PC-3 (cell line): ENCODE data around the gene UCP2. TPM values are rescaled to one million over a fixed set of nuclear protein-coding genes. Genes with fewer than 3 reads are reported as not detected.

Experiments used
- ATAC-seq: fragments of 200-7000 bp; cut with Tn5 transposase; 2 replicates; pipeline ENCODE4 v1.9.1; 2020; ENCODE audit warnings: mild to moderate bottlenecking, moderate library complexity
- BruUV-seq: library from RNA; stranded (reverse); fragments of 400-500 nt; replicated peaks from 2 replicates; lab custom pipeline; 2021; lab: Mats Ljungman, UMichigan
- CTCF ChIA-PET: fragments of 300-600 bp; sonication (Branson Sonifier 250); formaldehyde crosslinking; loops from one replicate; lab custom pipeline; 2022; ENCODE audit warnings: antibody characterized with exemption; lab: Charles Lee
- POLR2A ChIA-PET: fragments of 300-600 bp; sonication (Branson Sonifier 250); formaldehyde crosslinking; loops from one replicate; lab custom pipeline; 2022; ENCODE audit warnings: antibody characterized with exemption; ENCODE audit not compliant: unreplicated experiment; lab: Charles Lee
- DNase-seq: peaks from one replicate; pipeline ENCODE4 v3.0.0-alpha.2; 2015
- H2AFZ ChIP-seq: fragments of 300-600 bp; sonication (generic); 2 replicates; pipeline ENCODE4 v1.6.0; 2016; ENCODE audit warnings: antibody characterized with exemption, low read length
- H3F3A ChIP-seq: fragments of 300-600 bp; sonication (generic); one replicate; pipeline ENCODE4 v1.6.0; 2017; ENCODE audit warnings: antibody characterized with exemption, low read length, control low read depth, mild to moderate bottlenecking; ENCODE audit not compliant: unreplicated experiment
- H3K27ac ChIP-seq: fragments of 300-600 bp; sonication (generic); 2 replicates; pipeline ENCODE4 v1.5.1; 2016; ENCODE audit warnings: mild to moderate bottlenecking, low read length
- H3K27me3 ChIP-seq: fragments of 300-600 bp; sonication (generic); 2 replicates; pipeline ENCODE4 v1.6.1; 2016; ENCODE audit warnings: low read length, mixed read lengths
- H3K36me3 ChIP-seq: fragments of 300-600 bp; sonication (generic); 2 replicates; pipeline ENCODE4 v1.6.1; 2016; ENCODE audit warnings: low read depth, mixed run types, low read length, mixed read lengths
- H3K4me1 ChIP-seq: fragments of 300-600 bp; sonication (generic); 2 replicates; pipeline ENCODE4 v1.5.1; 2016; ENCODE audit warnings: low read length; ENCODE audit not compliant: insufficient read depth
- H3K4me2 ChIP-seq: fragments of 300-600 bp; sonication (generic); 2 replicates; pipeline ENCODE4 v1.6.0; 2016; ENCODE audit warnings: low read length
- H3K4me3 ChIP-seq: fragments of 300-600 bp; sonication (generic); 2 replicates; pipeline ENCODE4 v1.5.1; 2016; ENCODE audit warnings: mild to moderate bottlenecking, low read length, mixed read lengths
- H3K79me2 ChIP-seq: fragments of 300-600 bp; sonication (generic); 2 replicates; pipeline ENCODE4 v1.6.1; 2017; ENCODE audit warnings: low read length, mixed read lengths
- H3K9ac ChIP-seq: fragments of 300-600 bp; sonication (generic); 2 replicates; pipeline ENCODE4 v1.6.0; 2016; ENCODE audit warnings: mild to moderate bottlenecking, low read length
- H3K9me2 ChIP-seq: fragments of 300-600 bp; sonication (generic); replicated peaks from 2 replicates; pipeline ENCODE4 v1.6.1; 2016; ENCODE audit warnings: mixed run types, low read length, mixed read lengths
- H3K9me3 ChIP-seq: fragments of 300-600 bp; sonication (generic); 2 replicates; pipeline ENCODE4 v1.6.1; 2016; ENCODE audit warnings: low read length, mixed read lengths
- H4K20me1 ChIP-seq: fragments of 300-600 bp; sonication (generic); 2 replicates; pipeline ENCODE4 v1.6.1; 2016; ENCODE audit warnings: low read length, mixed read lengths
- CTCF ChIP-seq: fragments of 300-600 bp; sonication (generic); conservative IDR thresholded peaks from 2 replicates; pipeline ENCODE4 v1.5.1; 2017; ENCODE audit warnings: antibody characterized with exemption, low read depth, mild to moderate bottlenecking, low read length
- EZH2 ChIP-seq: fragments of 300-600 bp; sonication (generic); IDR thresholded peaks from one replicate; pipeline ENCODE4 v1.6.1; 2017; ENCODE audit warnings: antibody characterized with exemption, mild to moderate bottlenecking, low read length; ENCODE audit not compliant: unreplicated experiment
- EZH2phosphoT487 ChIP-seq: fragments of 300-600 bp; sonication (generic); IDR thresholded peaks from 2 replicates; pipeline ENCODE4 v1.6.1; 2018; ENCODE audit warnings: mild to moderate bottlenecking, antibody characterized with exemption, low read length, borderline replicate concordance
- intact Hi-C: fragments of 100-400 bp; cut with micrococcal nuclease; formaldehyde crosslinking; loops from 2 replicates; pipeline ENCODE4 v1.9.0; 2023
- total RNA-seq: library from RNA; depleted of rRNA; stranded (reverse); fragments of >200 nt; gene quantifications from 2 replicates; pipeline ENCODE4 v1.2.3, GENCODE V29; 2014

Gene UCP2
- total RNA-seq, 1 experiment from 2014 or later: 6.4 TPM

GRCh38 chr11:73950869-73951710 lies 31.6 kb downstream of the UCP2 start, which contains the start of gene DNAJB13:
DNAJB13 (plus strand) TSS chr11:73951026; CDS start chr11:73951070, 44 bp downstream.
- H4K20me1 ChIP-seq: no peaks in the 10 kb centered on the region
- H3F3A ChIP-seq: no peaks in the 10 kb centered on the region
- ChIA-PET POLR2A (no interaction called here), CTCF (interaction anchor here (0.6 kb wide), 1 partner anchor 13 kb away, joined by 3 read pairs; no protein-coding TSS in a partner anchor)
- no peaks in the 10 kb centered on the region for H3K9me3 ChIP-seq
- no peak within 1 kb of the TSS for H3K27ac ChIP-seq
- H3K4me1 ChIP-seq: peaks cover 18% of the 10 kb centered on the region
- H3K79me2 ChIP-seq: no peaks in the 10 kb centered on the region
- intact Hi-C loops: no loop called here
- peak; percentile 70 for DNase-seq
- no peak within 1 kb of the TSS for H2AFZ ChIP-seq
- no TSS peak for BruUV-seq
- no peaks in the 10 kb centered on the region for H3K27me3 ChIP-seq
- H3K4me3 ChIP-seq: no peak within 1 kb of the TSS
- ATAC-seq: peak; percentile 82
- no peaks in the 10 kb centered on the region for H3K9me2 ChIP-seq
- TF ChIP-seq EZH2phosphoT487: no peak
- no peak for TF ChIP-seq EZH2
- no peak for TF ChIP-seq CTCF
- no peak within 1 kb of the TSS for H3K9ac ChIP-seq
- peak within 1 kb of the TSS; percentile 17 for H3K4me2 ChIP-seq
- no peaks in the 10 kb centered on the region for H3K36me3 ChIP-seq

- no peaks in the 10 kb centered on the region for H3K9me3 ChIP-seq
- no peaks in the 10 kb centered on the region for H3K36me3 ChIP-seq
- no peaks in the 10 kb centered on the region for H3K9me2 ChIP-seq
- ChIA-PET POLR2A (no interaction called here), CTCF (no interaction called here)
- no peak overlapping the region for H2AFZ ChIP-seq
- H3F3A ChIP-seq: no peaks in the 10 kb centered on the region
- H3K4me3 ChIP-seq: no peak overlapping the region
- H4K20me1 ChIP-seq: no peaks in the 10 kb centered on the region
- H3K4me2 ChIP-seq: no peak overlapping the region
- H3K4me1 ChIP-seq: peaks cover 13% of the 10 kb centered on the region
- H3K79me2 ChIP-seq: no peaks in the 10 kb centered on the region
- ATAC-seq: no peak
- no peak overlapping the region for H3K27ac ChIP-seq
- no peak for DNase-seq
- H3K9ac ChIP-seq: no peak overlapping the region
- no TSS peak for BruUV-seq
- TF ChIP-seq CTCF (no peak), EZH2 (no peak), EZH2phosphoT487 (no peak)
- H3K27me3 ChIP-seq: no peaks in the 10 kb centered on the region
- intact Hi-C loops: no loop called here
These were observed 32.7 kb downstream of the UCP2 start for GRCh38 chr11:73949912-73950311.

GRCh38 chr11:73949246-73949645 lies 33.4 kb downstream of the UCP2 start:
- H3K4me3 ChIP-seq: no peak overlapping the region
- no peak overlapping the region for H3K27ac ChIP-seq
- no peak for TF ChIP-seq EZH2phosphoT487
- no peak for TF ChIP-seq EZH2
- no peak for TF ChIP-seq CTCF
- peaks cover 13% of the 10 kb centered on the region for H3K4me1 ChIP-seq
- ChIA-PET CTCF (no interaction called here), POLR2A (no interaction called here)
- DNase-seq (no peak), ATAC-seq (no peak)
- no peaks in the 10 kb centered on the region for H3K79me2 ChIP-seq
- intact Hi-C loops: no loop called here
- no peaks in the 10 kb centered on the region for H4K20me1 ChIP-seq
- no peak overlapping the region for H3K4me2 ChIP-seq
- H3K9ac ChIP-seq: no peak overlapping the region
- H3K36me3 ChIP-seq: no peaks in the 10 kb centered on the region
- no peaks in the 10 kb centered on the region for H3K9me3 ChIP-seq
- BruUV-seq: no TSS peak
- H2AFZ ChIP-seq: no peak overlapping the region
- no peaks in the 10 kb centered on the region for H3K9me2 ChIP-seq
- no peaks in the 10 kb centered on the region for H3F3A ChIP-seq
- no peaks in the 10 kb centered on the region for H3K27me3 ChIP-seq
